Stimulated activated CD8-positive, alpha-beta memory T cell treated with anti-CD3 and anti-CD28 coated beads, Interleukin-4, amount 100 ng/mL, for 48 hours (primary cell): ENCODE data around the gene NUP50.

Source experiments
- DNase-seq: peaks from one replicate; pipeline ENCODE4 v3.0.0-alpha.2; 2020

The NUP50 gene

DNA sequence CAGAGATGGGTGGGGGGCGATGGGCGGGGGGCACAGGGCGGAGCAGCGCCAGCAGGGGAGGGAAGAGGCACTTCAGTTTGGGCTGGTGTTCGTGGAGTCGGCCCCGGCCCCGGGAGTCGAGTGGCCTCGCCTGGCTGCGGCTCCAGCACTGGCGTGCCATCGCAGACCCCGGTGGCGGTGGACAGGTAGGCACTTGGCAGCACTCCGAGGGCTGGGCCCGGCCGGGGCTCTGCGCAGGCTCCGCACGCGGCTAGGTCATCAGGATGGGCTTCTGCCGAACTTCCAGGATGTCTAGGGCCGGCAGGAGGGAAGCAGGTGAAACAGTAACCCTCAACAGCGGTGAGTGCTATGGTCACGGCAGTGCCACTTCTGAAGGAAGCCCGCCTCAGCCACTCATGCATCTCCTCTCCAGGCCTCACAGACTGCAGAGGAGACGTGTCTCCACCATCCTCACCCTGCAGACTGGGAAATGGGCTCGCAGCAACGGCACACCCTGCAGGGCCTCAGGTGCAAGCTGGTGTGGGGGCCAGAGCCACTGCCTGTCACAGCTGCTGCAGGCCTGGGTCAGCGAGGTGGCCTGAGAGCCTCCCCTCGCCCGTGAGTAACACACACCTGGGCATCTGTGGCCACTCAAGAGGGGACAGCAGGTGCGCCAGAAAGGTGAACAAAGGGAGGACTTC, 33.3 kb downstream of the NUP50 start:
- DNase-seq: no peak

DNA sequence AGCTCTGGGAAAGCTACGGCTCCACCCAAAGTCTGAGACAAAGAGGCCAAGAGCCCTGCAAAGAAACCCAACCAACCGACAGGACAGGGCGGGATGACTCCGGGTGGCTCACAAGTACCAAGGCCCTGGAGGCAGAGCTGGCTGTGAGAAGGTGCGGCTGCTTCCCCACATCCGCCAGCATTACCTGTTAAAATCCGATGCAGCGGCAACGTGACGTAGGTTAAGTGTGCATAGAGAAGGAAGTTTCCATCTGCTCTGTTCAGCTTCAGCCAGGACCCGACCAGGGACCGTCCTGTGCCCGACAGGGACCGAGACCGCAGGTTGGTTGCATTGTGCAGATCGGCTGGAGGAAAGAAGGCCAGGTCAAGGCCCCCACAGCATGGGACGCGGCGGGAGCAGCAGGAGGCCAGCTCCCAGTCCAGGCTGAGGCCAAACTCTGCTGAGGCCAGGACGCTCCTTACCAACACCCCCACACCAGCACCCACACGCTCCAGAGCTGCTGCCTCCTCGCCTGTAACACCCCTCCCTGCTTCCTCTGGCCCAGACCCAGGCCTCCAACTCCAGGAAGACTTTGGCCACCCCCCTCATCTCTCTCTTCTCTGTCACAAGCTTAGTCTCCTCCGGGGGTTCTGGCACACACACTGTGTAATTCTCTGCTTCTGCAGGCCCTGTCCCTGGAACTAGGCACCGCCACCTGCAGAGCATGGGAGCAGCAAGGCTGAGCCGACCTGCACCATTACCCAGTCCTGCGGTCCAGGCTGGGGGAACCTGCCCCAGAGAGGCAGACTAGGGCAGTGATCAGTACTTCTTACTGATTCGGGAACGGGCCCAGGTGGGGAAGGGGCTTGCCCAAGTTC, 34.1 kb downstream of the NUP50 start:
- DNase-seq: no peak

DNA sequence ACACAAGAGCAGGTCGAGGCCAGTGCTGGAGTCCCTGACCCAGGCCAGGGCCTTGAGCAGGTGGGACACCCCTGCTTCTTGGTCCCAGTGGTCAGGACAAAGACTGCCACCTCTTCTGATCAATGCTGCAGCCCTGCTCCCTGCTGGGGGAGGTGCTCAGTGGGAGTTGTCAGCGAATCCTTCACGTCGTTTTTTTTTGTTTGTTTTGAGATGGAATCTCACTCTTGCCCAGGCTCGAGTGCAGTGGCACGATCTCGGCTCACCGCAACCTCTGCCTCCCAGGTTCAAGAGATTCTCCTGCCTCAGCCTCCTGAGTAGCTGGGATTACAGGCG, 34.7 kb downstream of the NUP50 start:
- DNase-seq: no peak

DNA sequence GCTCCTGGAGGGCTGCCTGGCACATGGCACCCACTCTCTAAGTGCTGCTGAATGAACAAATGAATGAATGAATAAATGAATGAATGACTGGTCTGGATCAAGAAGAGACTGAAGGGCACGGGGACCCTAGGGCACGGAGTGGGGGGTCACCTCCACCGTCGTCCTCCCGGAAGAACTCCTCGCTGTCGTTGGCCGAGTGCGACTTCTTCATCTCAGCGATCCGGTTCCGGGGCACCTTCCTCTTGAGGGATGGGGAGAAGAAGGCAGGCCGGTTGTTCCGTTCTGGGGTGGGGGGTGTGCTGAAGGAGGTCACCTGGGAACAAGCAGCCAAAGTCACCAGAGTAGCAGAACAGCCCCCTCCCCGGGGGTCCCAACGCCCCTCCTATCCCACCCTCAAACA, 36.0 kb downstream of the NUP50 start:
- DNase-seq: no peak

DNA sequence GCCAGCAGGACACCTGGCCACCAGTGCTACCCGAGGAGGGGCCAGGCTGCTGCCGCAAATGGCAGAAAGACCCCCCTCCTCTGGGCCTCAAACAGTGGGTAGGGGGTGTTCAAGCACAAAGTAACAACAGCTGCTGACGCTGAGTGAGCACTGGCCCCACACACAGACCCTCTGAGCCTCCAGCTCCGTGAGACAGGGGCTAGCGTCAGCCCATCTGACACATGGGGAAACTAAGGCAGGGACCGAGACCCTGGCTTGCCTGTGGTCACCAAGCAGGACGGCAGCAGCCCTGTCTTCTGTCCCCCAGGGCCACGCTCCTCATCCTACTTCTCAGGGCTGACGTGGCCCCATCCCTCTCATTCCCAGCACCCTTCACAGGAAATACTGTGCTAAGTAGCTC, 36.5 kb downstream of the NUP50 start:
- no peak for DNase-seq

DNA sequence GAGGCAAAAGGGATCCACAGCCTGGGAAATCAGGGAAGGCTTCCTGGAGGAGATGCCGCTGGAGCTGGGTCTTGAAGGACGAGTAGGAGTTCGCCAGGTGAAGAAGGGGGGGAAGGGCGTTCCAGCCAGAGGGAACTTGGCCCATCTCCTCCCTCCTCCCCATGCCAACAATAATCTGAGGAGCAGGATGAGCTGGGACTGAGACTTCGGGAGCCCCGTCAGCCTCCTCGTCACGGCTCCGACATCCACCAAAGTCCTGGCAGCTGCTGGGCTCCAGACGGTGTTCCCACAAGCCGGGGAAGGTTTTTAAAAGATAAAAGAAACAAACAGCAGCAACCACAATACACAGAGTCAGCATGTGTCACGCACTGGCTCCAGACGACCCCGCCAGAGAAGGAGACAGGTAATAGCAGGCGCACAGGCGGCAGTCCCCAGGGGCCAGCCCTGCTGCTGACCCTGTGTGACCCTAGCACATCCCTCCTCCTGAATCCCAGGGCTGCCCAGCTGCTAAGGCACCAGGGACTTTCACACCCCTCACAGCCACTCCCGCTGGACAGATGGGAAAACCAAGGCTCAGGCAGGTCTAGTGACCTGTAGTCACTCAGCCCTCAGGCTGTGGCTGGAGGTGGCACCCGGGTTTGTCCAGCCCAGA, 37.3 kb downstream of the NUP50 start:
- no peak for DNase-seq

DNA sequence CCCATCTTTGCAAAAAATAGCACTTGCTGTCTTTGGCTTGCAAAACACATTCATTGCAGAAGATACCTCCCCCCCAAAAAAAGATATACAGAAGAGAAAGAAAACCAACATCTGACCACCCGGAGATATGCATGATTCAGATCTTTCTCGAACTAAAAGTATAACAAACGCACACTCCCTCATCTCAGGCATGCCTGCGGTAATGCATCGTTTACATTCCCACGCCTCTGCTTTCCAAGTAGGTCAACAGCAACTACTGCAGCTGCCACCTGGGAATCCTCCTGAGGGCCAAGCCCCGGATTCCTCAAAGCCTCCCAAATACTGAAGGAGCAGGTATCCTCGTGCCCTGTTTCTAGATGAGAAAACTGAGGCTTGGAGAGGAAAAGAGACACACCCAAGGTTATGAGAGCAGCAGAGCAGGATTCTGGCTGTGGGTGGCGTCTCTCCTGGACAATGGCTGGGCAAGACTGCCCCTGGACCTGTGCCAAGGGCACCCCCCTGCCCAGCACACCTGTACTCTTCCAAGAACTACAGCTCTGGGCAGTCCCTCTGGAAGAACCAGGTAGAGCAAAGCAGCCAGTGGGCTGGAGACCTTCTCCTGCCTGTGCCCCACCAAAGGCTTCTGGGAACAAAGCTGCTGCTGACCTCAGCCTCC, 38.1 kb downstream of the NUP50 start:
- no peak for DNase-seq

DNA sequence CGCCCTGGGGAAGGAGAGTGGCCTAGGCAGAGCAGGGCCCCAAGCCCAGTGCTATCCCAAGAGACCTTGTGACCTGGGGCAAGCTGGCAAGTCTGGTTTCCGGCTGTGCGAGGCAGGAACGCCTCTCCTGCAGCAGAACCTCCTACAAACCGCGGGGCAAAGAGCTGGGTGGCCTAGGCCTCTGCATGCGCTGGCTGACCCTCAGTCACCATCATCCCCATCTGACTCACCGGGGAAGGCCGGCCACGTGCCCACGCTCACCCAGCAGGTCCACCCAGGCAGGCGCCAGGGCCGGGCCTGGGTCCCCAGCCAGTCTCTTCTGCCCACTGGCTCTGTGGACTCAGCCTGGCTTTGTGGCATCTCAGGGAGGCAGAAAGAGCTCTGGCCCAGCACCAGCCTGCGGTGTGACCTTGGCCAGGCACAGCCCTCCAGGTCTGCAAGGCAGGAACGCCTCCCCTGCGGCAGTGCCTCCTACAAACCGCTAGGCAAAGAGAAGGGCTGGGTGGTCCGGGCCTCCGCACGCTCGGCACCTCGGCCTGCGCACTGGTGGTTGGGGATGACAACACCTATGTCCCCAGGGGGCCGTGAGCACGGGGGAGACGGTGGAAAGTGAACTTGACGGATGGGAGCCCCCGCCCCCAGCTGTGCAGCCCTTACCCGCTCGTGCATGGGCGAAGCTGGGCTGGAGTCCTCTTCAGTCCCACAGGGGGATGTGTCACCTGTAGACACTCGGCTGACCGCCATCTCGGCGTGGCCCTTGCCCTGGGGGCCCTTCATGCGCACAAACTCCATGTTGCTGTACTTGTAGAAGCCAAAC, 38.8 kb downstream of the NUP50 start:
- DNase-seq: no peak

DNA sequence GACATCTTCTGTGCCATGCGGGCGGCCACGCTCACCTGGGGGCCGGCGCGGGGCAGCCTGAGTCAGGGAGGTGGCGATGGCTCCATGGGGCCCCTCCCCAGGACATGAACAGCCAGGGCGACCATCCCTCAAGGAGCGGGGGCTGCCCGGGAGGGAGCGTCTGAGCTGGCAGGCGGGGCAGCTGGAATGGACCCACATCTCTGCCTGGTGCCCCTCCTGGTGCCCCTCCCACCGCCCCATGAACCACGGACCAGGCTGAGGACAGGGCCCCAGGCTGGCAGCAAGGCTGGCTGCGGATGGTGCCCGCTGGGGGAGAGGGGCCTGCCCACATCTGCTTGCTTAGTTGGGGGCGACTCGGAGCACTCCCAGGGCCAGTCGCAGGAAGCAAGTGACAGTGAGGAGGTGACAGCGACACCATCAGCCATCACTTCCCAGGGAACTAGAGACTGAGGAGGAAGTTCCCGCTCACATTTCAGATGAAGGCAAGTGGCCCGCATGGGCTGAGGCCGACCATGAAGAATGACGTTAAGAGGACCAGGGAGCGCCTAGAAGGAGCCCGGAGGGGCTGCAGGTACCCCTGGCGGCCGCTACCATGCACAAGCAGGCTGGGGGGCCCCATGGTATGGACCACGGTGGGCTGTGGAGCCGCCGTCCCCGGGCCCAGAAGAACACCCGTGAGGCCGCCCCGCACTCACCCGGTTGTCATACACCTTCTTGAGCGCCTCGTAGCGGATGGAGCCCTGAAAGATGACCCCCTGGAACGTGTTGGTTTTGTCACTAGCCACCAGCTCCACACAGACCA, 39.6 kb downstream of the NUP50 start:
- no peak for DNase-seq

DNA sequence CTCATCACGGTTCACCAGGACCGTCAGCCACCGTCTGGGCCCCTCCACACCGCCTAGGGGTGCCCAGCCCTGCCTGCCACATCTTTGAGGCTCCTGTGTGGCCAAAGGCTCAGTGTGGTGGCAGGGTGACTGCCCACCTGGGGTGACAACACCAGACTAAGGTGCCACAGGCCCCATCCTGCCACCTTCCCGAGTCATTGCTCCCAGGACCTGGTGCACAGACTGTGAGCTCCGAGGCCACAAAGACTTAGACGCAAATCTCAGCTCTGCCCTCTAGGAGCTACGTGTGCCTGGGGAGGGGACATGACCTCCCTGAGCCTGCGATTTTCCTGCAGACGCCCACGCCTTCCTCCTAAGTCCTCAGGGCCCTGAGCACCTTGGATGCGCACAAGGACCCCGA, 40.5 kb downstream of the NUP50 start:
- no peak for DNase-seq

DNA sequence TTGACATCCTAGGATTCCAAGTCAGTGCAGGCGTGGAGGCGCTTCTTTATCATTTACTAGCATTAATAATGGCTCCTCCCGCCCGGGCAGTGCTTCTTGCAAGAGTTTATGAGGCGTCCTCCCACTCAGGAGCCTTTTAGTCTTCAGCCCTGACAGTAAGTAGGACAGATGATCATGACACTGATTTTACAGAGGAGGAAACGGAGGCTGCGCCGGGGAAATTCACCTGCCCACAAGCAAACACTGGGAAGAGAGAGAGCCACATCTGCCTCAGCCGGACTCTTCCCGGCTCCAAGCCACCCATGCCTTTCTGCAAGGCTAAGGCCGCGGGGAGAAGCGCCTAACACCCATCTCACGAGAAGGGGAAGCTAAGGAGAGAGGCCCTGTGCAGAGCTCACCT, 41.1 kb downstream of the NUP50 start:
- DNase-seq: no peak

DNA sequence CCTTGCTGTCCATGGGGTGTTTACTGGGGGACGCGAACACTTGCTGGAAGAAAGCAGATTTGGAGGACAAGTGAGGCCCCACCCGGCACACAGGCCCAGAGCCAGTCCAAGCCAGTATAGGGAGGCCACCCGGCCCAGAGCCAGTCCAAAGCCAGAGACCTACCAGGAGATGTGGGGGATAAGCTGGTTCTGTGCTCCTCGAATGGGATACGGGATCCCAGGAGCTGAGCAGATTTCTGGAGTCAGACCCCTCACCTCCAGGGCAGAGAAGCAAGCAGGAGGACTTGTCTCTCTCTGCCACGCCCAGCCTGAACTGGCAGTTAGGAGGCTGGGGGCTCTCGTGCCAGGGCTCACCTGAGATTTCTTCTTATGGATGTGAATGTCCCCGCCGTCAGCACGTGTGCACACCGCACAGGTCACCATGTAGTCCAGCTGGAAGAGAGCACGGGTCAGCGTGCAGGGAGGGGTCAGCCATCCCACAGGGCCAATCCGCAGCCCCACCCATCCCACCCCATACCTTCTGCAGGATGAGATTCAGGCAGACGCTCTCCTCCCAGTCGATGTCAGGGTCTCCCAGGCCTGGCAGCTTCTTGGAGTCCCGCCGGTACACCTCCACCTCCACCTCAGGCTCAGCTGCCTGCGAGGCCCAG, 41.7 kb downstream of the NUP50 start:
- DNase-seq: no peak

DNA sequence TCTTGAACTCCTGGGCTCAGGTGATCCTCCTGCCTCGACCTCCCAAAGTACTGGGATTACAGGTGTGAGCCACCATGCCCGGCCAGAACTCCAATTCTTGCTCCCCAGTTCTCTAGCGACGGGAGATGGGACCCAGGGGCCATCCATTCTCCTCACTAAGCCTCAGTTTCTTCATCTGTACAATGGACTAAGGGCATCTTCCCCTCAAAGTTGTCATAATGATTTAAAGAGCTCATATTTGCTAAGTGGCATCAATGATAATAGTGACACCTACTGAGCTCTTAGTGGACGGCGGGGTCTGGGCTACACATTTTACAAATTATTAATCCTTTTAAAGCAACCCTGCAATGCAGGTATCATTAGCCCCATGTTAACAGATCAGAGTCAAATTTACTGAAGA, 42.5 kb downstream of the NUP50 start:
- DNase-seq: no peak

DNA sequence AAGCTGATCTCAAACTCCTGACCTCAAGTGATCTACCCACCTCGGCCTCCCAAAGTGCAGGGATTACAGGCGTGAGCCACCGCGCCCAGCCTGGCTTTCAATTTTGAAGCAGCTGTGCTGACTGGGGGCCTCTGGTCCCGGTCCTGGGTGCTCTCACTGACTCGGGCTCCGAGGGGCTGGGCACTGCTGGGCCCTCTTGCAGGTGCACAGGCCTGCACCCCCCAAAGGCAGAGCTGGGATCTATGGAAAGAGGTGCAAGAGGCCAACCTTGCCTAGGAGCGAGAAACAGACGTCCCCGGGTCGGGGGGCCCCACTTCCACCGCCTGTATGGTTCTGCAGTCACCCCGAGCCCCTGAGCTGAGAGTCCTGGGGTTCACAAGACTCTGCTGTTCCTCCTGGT, 43.8 kb downstream of the NUP50 start:
- no peak for DNase-seq

DNA sequence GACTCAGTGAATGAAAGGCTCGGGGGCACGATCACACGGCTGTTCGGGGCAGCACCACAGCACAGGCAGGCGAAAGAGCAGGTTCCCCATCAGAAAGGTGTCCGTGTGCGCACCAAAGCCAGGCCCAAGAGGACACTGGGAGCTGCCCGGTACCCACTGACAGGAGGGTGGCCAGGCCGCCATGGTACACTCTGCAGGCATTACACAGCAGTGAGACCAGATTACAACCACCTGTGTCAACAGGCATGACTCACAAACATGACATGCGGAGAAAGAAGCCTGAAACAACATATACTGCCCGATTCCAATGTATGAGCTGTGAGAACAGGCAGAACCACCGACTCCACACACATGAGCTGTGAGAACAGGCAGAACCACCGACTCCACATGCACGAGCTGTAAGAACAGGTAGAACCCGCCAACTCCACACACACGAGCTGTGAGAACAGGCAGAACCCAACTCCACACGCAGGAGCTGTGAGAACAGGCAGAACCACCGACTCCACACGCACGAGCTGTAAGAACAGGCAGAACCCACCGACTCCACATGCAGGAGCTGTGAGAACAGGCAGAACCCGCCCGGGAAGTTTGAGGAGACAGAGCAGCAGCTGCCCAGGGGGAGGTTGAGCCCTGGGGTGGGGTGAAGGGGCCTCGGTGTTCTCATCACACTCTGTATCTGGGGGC, 44.4 kb downstream of the NUP50 start:
- no peak for DNase-seq

DNA sequence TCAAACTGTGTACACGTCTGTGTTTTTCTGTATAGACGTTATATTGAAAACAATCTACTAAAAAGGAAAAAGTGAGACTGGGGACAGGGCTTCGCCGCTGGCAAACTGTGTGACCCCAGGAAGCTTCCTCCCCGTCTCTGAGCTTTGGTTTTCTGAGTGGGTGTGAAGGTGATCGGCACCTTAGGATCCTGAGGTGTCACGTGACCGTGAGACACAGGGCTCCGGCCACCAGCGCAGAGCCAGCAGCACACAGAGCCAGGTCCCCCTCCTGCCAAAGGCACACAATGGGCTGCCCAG, 44.9 kb downstream of the NUP50 start:
- no peak for DNase-seq

DNA sequence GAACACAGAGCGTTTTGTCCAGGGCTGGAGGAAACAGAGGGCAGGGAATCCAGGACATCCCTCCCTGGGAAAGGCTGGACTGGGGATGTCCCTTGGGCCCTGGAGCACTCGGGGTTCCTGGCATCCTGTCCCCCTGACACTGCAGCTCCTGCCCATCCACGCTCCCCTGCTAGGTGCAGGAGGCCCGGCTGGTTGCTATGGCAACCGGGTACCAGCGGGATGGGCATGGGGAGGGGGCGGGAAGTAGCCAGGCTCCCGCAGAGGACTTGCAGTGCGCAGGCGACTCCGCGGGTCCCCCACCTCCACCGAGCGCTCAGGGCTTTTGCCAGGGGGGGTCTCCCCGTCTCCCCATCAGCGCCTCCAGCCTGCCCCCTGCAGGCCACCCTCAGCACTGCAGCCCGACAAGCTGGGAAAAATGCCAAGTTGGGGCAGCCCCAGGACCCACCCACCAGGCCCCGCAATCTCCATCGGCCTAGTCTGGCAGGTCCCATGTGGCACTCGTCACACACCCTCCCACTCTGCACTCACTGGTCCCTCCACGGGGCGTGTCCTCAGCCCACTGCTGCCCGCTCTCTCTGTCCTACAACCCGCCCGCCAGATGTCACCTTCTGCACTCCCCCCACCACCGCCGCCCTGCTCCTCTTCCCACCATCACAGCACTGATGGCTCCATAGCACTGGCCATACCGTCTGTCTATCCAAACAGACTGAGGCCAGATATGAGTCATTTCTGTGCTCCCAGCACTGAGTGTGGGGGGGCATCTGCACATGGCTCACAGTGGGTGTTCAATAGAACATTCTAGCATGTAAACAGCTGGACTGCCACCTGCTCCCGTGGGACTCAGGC, 45.5 kb downstream of the NUP50 start:
- DNase-seq: peak; percentile 75

DNA sequence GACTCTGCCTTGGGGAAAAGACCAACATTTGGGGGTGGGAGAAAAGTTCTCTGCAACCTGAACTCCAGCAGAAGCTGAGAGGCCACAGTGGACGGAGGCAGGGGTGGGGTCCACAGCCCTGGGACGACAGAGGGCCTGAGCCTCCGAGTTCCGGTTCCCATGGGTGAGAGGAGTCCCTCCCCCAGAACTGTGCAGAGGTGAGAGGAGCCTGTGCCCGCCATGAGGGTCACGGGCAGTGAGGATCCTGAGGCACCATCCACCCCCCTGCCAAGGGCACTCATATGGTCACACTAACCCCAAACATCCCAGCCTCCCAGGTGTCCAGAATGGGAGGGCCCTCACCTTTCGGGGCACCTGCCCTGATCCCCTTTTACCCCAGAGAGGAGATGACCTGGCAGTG, 46.4 kb downstream of the NUP50 start:
- no peak for DNase-seq

DNA sequence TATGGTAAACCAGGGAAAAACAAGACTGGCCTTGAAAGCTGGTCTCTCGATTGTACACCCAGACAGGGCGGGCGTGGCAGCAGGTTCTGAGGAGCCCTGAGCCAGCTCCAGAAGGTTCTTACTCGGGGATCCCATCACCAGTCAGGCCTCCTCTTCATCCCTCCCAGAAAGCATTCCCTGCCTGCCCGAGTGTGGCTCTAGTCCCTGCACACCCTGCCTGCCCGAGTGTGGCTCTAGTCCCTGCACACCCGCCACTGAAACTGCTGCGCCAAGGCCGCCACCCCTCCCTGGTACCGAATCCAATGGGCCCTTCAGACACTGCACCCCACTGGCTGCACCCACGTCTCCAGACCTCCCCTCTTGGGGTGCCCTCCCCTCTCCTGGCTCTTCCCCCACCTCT, 46.9 kb downstream of the NUP50 start:
- no peak for DNase-seq

DNA sequence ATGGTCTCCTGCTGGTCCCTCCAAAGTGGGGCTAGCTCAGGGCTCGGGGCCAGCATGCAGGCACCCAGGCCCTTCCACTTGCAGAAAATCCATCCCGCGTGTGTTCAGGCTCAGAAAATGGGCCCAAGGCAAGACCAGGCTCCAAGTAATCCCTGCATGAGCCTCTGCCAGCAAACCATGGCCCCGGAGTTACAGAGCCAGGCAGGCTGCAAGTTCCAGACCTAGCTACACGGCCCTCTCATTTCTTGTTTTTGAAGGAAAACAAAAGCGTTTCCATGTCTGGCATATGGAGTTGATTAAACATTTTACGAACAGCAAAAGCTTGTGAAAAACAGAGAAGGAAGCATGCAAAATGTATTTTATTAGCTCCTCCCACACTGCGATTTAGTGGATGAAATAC, 47.3 kb downstream of the NUP50 start:
- no peak for DNase-seq
